HUES64 (cell line): ENCODE results near the gene VEGFA.

Source experiments
- H3K27ac ChIP-seq: 2 replicates; pipeline ENCODE4 v1.7.0; 2013; ENCODE audit warnings: low read depth, low read length, inconsistent platforms
- H3K27me3 ChIP-seq: 2 replicates; pipeline ENCODE4 v1.6.1; 2013; ENCODE audit warnings: mild to moderate bottlenecking, low read length; ENCODE audit not compliant: insufficient read depth
- H3K36me3 ChIP-seq: 2 replicates; pipeline ENCODE4 v1.6.1; 2013; ENCODE audit warnings: mild to moderate bottlenecking, low read length; ENCODE audit not compliant: insufficient read depth
- H3K4me1 ChIP-seq: 2 replicates; pipeline ENCODE4 v1.6.1; 2013; ENCODE audit warnings: mild to moderate bottlenecking, low read length, moderate library complexity; ENCODE audit not compliant: insufficient read depth
- H3K4me3 ChIP-seq: 2 replicates; pipeline ENCODE4 v1.5.1; 2013; ENCODE audit warnings: mild to moderate bottlenecking, low read length, moderate library complexity
- H3K9ac ChIP-seq: 2 replicates; pipeline ENCODE4 v1.6.1; 2013; ENCODE audit warnings: mild to moderate bottlenecking, low read depth, low read length
- H3K9me3 ChIP-seq: 2 replicates; pipeline ENCODE4 v1.6.1; 2013; ENCODE audit warnings: low read depth, low read length; ENCODE audit not compliant: insufficient read depth
- WGBS: fragments of 150-250, 120-280 bp; methylation state at CpG from one replicate; pipeline ENCODE4 v1.1.7; 2013; ENCODE audit warnings: missing lambda C conversion rate; 5-methylcytosine and 5-hydroxymethylcytosine counted together

The VEGFA gene

GRCh38 chr6:43730634-43731033 is 39.4 kb upstream of the VEGFA start:
- H3K4me1 ChIP-seq, result no peaks in the 10 kb centered on the region
- H3K9ac ChIP-seq, result no peak overlapping the region
- no peaks in the 10 kb centered on the region for H3K36me3 ChIP-seq
- H3K4me3 ChIP-seq, result no peak overlapping the region
- no peaks in the 10 kb centered on the region for H3K27me3 ChIP-seq
- peaks cover 19% of the 10 kb centered on the region for H3K9me3 ChIP-seq
- no peak overlapping the region for H3K27ac ChIP-seq

DNA sequence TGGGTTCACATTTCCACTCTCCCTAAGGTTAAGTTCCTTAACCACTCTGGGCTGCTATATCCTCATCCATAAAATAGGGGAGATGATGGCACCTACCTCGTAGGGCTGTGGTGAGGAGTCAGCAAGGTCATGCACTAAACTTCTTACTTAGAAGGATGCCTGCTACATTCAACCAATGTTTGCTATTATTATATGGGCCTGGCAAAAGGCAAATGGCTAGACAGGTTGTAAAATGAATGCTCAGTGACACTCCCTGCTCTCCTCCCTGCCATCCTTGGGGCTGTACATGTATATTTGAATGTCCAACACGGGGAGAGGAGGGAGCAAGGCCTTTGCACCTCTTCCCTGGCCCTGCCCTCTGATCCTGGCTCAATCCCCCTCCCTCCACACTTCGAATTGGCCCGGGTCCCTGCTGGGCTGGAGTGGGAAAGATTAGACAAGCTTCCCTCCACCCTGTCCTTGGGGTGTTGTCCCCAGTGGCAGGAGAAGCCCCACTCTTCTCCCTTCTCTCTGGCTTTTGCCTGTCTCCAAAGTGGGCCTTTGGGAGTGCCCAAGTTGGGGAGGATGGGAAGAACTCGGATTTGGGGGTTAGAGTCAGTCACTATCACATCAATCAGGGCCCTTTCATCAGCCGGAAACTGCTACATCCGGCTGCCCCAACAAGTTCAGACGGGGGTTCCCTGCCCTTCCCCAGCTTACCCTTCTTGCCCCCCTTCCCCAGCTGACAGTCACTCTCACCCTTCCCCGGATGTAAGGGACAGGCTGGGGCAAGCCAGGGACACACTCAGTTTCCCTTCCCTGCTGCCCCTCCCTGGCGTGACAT is 36.3 kb upstream of the VEGFA start:
- Histone ChIP-seq H3K4me1 (peaks cover 6% of the 10 kb centered on the region), H3K36me3 (no peaks in the 10 kb centered on the region), H3K4me3 (no peak overlapping the region), H3K9ac (no peak overlapping the region), H3K27me3 (no peaks in the 10 kb centered on the region), H3K27ac (no peak overlapping the region), H3K9me3 (peaks cover 19% of the 10 kb centered on the region)
- 61% methylated on average over 8 of the region's 10 CpGs for WGBS

GRCh38 chr6:43734294-43734665 is 35.7 kb upstream of the VEGFA start:
- Histone ChIP-seq H3K27ac (no peak overlapping the region), H3K4me3 (no peak overlapping the region), H3K4me1 (peaks cover 6% of the 10 kb centered on the region), H3K27me3 (no peaks in the 10 kb centered on the region), H3K9ac (no peak overlapping the region), H3K9me3 (peaks cover 19% of the 10 kb centered on the region), H3K36me3 (no peaks in the 10 kb centered on the region)
- WGBS, result 89% methylated on average over 3 of the region's 3 CpGs

DNA sequence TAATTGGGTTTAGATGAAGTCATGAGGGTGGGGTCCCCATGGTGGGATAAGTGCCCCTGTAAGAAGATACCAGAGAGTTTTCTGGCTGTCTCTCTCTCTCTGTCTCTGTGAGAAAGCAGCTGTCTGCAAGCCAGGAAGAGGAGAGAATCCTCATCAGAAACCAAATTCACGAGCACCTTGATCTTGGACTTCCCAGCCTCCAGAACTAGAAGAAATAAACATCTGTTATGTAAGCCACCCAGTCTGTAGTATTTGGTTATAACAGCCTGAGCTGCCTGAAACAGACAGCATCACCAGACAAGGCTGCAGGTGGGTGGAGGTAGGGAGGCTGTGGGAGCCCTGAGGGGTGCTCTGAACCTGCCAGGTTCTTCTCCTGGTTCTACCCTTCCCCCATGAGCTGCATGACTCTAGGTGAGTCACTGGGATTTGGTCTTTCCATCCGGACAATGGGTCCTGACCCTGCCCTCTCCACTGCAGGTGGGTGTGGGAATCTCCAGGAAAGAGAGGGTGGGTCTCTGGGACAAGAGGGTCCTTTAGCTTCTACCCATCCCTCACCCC is 34.3 kb upstream of the VEGFA start:
- no peaks in the 10 kb centered on the region for H3K36me3 ChIP-seq
- H3K4me3 ChIP-seq, result no peak overlapping the region
- H3K9ac ChIP-seq, result no peak overlapping the region
- H3K27ac ChIP-seq, result no peak overlapping the region
- peaks cover 10% of the 10 kb centered on the region for H3K9me3 ChIP-seq
- 88% methylated on average over 1 of the region's 2 CpGs for WGBS
- no peaks in the 10 kb centered on the region for H3K27me3 ChIP-seq
- H3K4me1 ChIP-seq, result peaks cover 12% of the 10 kb centered on the region

- H3K4me3 ChIP-seq, result no peak overlapping the region
- peaks cover 18% of the 10 kb centered on the region for H3K4me1 ChIP-seq
Observed at GRCh38 chr6:43736211-43736786, 33.7 kb upstream of the VEGFA start.

GRCh38 chr6:43736844-43737243 is 33.2 kb upstream of the VEGFA start:
- no peak overlapping the region for H3K4me3 ChIP-seq
- no peak overlapping the region for H3K9ac ChIP-seq
- H3K36me3 ChIP-seq, result no peaks in the 10 kb centered on the region
- H3K27me3 ChIP-seq, result no peaks in the 10 kb centered on the region
- no peak overlapping the region for H3K27ac ChIP-seq
- peaks cover 18% of the 10 kb centered on the region for H3K4me1 ChIP-seq
- WGBS, result 100% methylated on average over 2 of the region's 2 CpGs
- no peaks in the 10 kb centered on the region for H3K9me3 ChIP-seq

More at GRCh38 chr6:43736211-43736786, 33.7 kb upstream of the VEGFA start:
- Histone ChIP-seq H3K27me3 (no peaks in the 10 kb centered on the region), H3K36me3 (no peaks in the 10 kb centered on the region), H3K27ac (no peak overlapping the region), H3K9me3 (peaks cover 4% of the 10 kb centered on the region; the same call in 1 of the 2 replicates), H3K9ac (no peak overlapping the region)
- 74% methylated on average over 2 of the region's 2 CpGs for WGBS

GRCh38 chr6:43737272-43738081 is 32.5 kb upstream of the VEGFA start:
- Histone ChIP-seq H3K9ac (no peak overlapping the region), H3K4me3 (no peak overlapping the region), H3K9me3 (no peaks in the 10 kb centered on the region), H3K4me1 (peaks cover 18% of the 10 kb centered on the region), H3K36me3 (no peaks in the 10 kb centered on the region), H3K27ac (no peak overlapping the region), H3K27me3 (no peaks in the 10 kb centered on the region)
- 81% methylated on average over 14 of the region's 15 CpGs for WGBS

- WGBS, result 62% methylated on average over 3 of the region's 3 CpGs
- Histone ChIP-seq H3K9me3 (no peaks in the 10 kb centered on the region), H3K4me1 (peaks cover 18% of the 10 kb centered on the region), H3K4me3 (no peak overlapping the region), H3K9ac (no peak overlapping the region), H3K27me3 (no peaks in the 10 kb centered on the region), H3K36me3 (no peaks in the 10 kb centered on the region), H3K27ac (no peak overlapping the region)
Observed at GRCh38 chr6:43738267-43738676, 31.7 kb upstream of the VEGFA start.

DNA sequence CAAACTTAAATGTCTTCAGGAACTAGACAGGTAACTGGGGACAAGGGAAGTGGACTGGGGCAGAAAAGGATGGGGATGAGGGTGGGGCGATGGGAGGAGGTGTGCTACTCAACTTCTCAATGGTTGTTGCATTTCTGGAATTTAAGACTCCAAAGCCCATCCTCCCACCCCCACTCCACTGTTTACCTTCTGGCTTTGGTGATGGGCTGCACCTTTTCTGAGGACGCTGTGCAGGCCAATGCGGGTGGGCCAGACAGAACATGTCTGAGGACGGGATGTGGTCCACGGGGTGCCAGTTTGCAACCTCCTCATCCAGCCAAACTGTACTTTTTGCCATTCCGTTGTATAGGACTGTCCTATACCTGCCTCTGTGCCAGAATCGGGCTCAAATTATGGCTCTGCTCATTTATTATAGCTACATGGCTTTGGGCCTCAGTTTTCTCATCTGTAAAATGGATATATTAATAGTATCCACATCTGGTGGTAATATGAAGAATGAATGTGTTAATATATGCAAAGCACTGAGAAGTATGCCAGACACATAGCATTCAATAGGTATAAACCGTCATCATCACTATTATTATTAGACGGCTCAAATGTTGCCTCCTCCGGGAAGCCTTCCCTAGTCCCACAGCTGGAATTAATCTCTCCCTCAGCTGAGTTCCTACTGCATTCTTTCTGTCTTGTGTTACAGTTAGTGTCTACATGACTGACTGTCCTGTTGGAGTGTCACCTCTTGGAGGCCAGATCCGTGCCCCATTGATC is 31.0 kb upstream of the VEGFA start:
- no peaks in the 10 kb centered on the region for H3K36me3 ChIP-seq
- H3K27ac ChIP-seq, result no peak overlapping the region
- no peaks in the 10 kb centered on the region for H3K27me3 ChIP-seq
- H3K9me3 ChIP-seq, result no peaks in the 10 kb centered on the region
- H3K4me3 ChIP-seq, result no peak overlapping the region
- H3K9ac ChIP-seq, result no peak overlapping the region
- H3K4me1 ChIP-seq, result peaks cover 18% of the 10 kb centered on the region
- 90% methylated on average over 10 of the region's 11 CpGs for WGBS

GRCh38 chr6:43739642-43740091 is 30.3 kb upstream of the VEGFA start:
- Histone ChIP-seq H3K4me3 (no peak overlapping the region), H3K9ac (no peak overlapping the region), H3K36me3 (no peaks in the 10 kb centered on the region), H3K4me1 (peaks cover 21% of the 10 kb centered on the region), H3K27ac (no peak overlapping the region), H3K9me3 (no peaks in the 10 kb centered on the region), H3K27me3 (no peaks in the 10 kb centered on the region)
- WGBS, result 85% methylated on average over 4 of the region's 4 CpGs
